Thoracic aorta endothelial cell (primary cell): ENCODE data around the gene OMA1. TPM values are rescaled to one million over a fixed set of nuclear protein-coding genes. Genes with fewer than 3 reads are reported as not detected.

Experiments used
- total RNA-seq: library from RNA; depleted of rRNA; stranded (reverse); fragments of >200 nt; gene quantifications from 2 replicates; pipeline ENCODE4 v1.2.3, GENCODE V29; 2012

OMA1 gene
- 11.8 and 17.5 TPM in 2 replicates for total RNA-seq

DNA sequence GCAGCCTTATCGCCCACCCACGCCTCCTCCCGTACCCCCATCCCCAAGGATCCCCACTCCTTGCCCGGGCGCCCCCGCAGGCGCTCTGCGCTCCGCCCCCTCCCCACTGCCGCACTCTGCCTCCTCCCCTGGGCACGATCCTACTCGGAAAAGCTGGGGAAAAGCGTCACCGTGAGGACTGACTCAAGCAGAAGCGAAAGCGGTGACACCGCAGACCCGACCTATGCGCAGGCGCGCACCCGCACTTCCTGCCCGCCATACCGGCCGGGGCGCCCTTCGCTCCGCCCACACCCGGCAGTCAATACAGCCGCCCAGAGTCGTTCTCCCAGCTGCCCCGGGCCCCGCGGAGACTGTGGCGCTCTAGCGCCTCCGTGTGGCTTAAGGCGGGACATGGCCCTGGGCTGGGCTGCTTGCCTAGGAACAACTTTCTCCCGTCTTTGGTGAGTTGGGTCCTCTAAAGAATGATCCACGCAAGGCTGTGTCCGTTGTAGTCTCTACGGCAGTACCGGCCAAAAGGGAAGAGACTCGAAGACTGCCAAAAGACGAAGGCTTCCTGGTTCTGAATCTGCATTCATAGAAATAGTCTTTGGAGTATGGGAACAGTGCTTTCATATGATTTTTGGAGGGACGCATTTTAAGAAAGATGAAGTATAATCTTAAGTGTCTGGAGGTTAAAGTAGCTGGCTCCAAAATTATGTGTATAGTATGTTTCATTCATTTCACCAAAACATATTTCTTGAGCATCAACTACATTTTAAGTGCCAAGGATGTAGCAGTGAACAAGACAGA is at the start of gene OMA1:
OMA1 (minus strand) TSS at position 207 of the 789 bp plus-strand sequence. CDS start 7,432 bp downstream, outside the sequence.

GRCh38 chr1:58576727-58577653 is 30.5 kb upstream of the OMA1 start, which contains the start of gene TACSTD2:
Gene TACSTD2 (minus strand): TSS chr1:58577252. CDS start chr1:58577156, 96 bp downstream.

Other genes starting within 250 kb of the OMA1 start
- 0.22 and 0.53 TPM in 2 replicates for gene TACSTD2, start 30.5 kb upstream of the OMA1 start, total RNA-seq
- 57.0 and 64.7 TPM in 2 replicates for gene MYSM1, start 153.3 kb upstream of the OMA1 start, total RNA-seq
- 138 and 154 TPM in 2 replicates for gene JUN, start 237.3 kb upstream of the OMA1 start, total RNA-seq